Epithelial cell of proximal tubule (primary cell): ENCODE measurements around the gene CABCOCO1. TPM values are rescaled to one million over a fixed set of nuclear protein-coding genes. Genes with fewer than 3 reads are reported as not detected.
A peak's percentile ranks its signal among the peaks of the same experiment; 100 is the strongest.

ENCODE experiments used
- DNase-seq: peaks from one replicate; pipeline ENCODE4 v3.0.0-alpha.2; 2011; ENCODE audit warnings: low read depth
- H3K4me3 ChIP-seq: 2 replicates; pipeline ENCODE4 v1.5.1; 2011; ENCODE audit warnings: low read depth, mild to moderate bottlenecking, low read length
- CTCF ChIP-seq: conservative IDR thresholded peaks from 2 replicates; pipeline ENCODE4 v1.5.1; 2012; ENCODE audit warnings: low read depth, mild to moderate bottlenecking, low read length
- total RNA-seq: library from RNA; depleted of rRNA; stranded (reverse); fragments of >200 nt; gene quantifications from 2 replicates; pipeline ENCODE4 v1.2.3, GENCODE V29; 2015

Gene CABCOCO1
- total RNA-seq, 1 donor from 2014 or later: 0.86 TPM

GRCh38 chr10:61795147-61795546 lies 132.4 kb downstream of the CABCOCO1 start:
- TF ChIP-seq CTCF: no peak
- no peak for DNase-seq
- no peak overlapping the region for H3K4me3 ChIP-seq

- DNase-seq: no peak
- H3K4me3 ChIP-seq: no peak overlapping the region
- peak; percentile 30 for TF ChIP-seq CTCF
These were observed 132.8 kb downstream of the CABCOCO1 start for GRCh38 chr10:61795551-61795950.

GRCh38 chr10:61796785-61797184 lies 134.1 kb downstream of the CABCOCO1 start:
- no peak for TF ChIP-seq CTCF
- no peak for DNase-seq
- no peak overlapping the region for H3K4me3 ChIP-seq

GRCh38 chr10:61797304-61798153 lies 134.8 kb downstream of the CABCOCO1 start:
- no peak for TF ChIP-seq CTCF
- no peak for DNase-seq
- H3K4me3 ChIP-seq: no peak overlapping the region

GRCh38 chr10:61798713-61799112 lies 136.0 kb downstream of the CABCOCO1 start:
- H3K4me3 ChIP-seq: no peak overlapping the region
- DNase-seq: peak; percentile 81
- TF ChIP-seq CTCF: no peak

GRCh38 chr10:61801484-61801883 lies 138.8 kb downstream of the CABCOCO1 start:
- no peak for DNase-seq
- TF ChIP-seq CTCF: no peak
- no peak overlapping the region for H3K4me3 ChIP-seq

- no peak for DNase-seq
- TF ChIP-seq CTCF: no peak
- H3K4me3 ChIP-seq: no peak overlapping the region
These were observed 140.5 kb downstream of the CABCOCO1 start for GRCh38 chr10:61803269-61803668.
